ENCODE results near the gene HYAL3. TPM values are rescaled to one million over a fixed set of nuclear protein-coding genes. Genes with fewer than 3 reads are reported as not detected.

HYAL3 gene
- total RNA-seq, 1 donor from 2014 or later = 6.9 TPM

- H3K9me3 ChIP-seq (ENCODE audit: insufficient read depth, low read depth, low read length) = no peaks in the 10 kb centered on the region
- no peak overlapping the region for H2AFZ ChIP-seq (ENCODE audit: low read depth, low read length)
- peaks cover 58% of the 10 kb centered on the region for H4K20me1 ChIP-seq (ENCODE audit: insufficient read depth, low read length)
- Mint-ChIP-seq H3K36me3 (ENCODE audit: low read depth, unreplicated experiment) (peaks cover 21% of the 10 kb centered on the region), H3K4me3 (ENCODE audit: unreplicated experiment) (no peak overlapping the region), H3K27me3 (ENCODE audit: low read depth, unreplicated experiment) (no peaks in the 10 kb centered on the region), H3K27ac (ENCODE audit: unreplicated experiment) (no peak overlapping the region), H3K9me3 (ENCODE audit: unreplicated experiment) (no peaks in the 10 kb centered on the region), H3K4me1 (ENCODE audit: low read depth, unreplicated experiment) (peaks cover 23% of the 10 kb centered on the region)
- H3K9ac ChIP-seq (ENCODE audit: low read length) = no peak overlapping the region
- no peak overlapping the region for H3K4me3 ChIP-seq (ENCODE audit: insufficient read depth, low read depth, low read length)
- H3K4me1 ChIP-seq (ENCODE audit: insufficient read depth, low read length) = peaks cover 29% of the 10 kb centered on the region
- peaks cover 8% of the 10 kb centered on the region for H3K36me3 ChIP-seq (ENCODE audit: insufficient read depth, low read length)
- TF ChIP-seq EZH2 (IDR thresholded peaks at IDR 0.05; ENCODE audit: insufficient read depth, low read length) = no peak
- TF ChIP-seq CTCF (IDR thresholded peaks at IDR 0.05; ENCODE audit: insufficient read depth, low read depth, low read length) = no peak
- H3K79me2 ChIP-seq (ENCODE audit: insufficient read depth, low read length) = peaks cover 40% of the 10 kb centered on the region
- no peaks in the 10 kb centered on the region for H3K27me3 ChIP-seq (ENCODE audit: insufficient read depth, low read length)
- no peak overlapping the region for H3K27ac ChIP-seq (ENCODE audit: low read depth, low read length)
- FAIRE-seq (no peak), DNase-seq (ENCODE audit: low read depth) (no peak)
- H3K4me2 ChIP-seq (ENCODE audit: low read length) = peak overlapping the region; percentile 93
Measured at GRCh38 chr3:50318615-50319014, 19.4 kb upstream of the HYAL3 start.

GRCh38 chr3:50318163-50318562, 19.0 kb upstream of the HYAL3 start:
- Histone ChIP-seq H3K79me2 (ENCODE audit: insufficient read depth, low read length) (peaks cover 40% of the 10 kb centered on the region), H2AFZ (ENCODE audit: low read depth, low read length) (no peak overlapping the region), H4K20me1 (ENCODE audit: insufficient read depth, low read length) (peaks cover 58% of the 10 kb centered on the region), H3K27ac (ENCODE audit: low read depth, low read length) (no peak overlapping the region), H3K4me2 (ENCODE audit: low read length) (peak overlapping the region; percentile 93), H3K9me3 (ENCODE audit: insufficient read depth, low read depth, low read length) (no peaks in the 10 kb centered on the region), H3K4me3 (ENCODE audit: insufficient read depth, low read depth, low read length) (no peak overlapping the region), H3K9ac (ENCODE audit: low read length) (no peak overlapping the region), H3K27me3 (ENCODE audit: insufficient read depth, low read length) (no peaks in the 10 kb centered on the region), H3K4me1 (ENCODE audit: insufficient read depth, low read length) (peaks cover 29% of the 10 kb centered on the region), H3K36me3 (ENCODE audit: insufficient read depth, low read length) (peaks cover 8% of the 10 kb centered on the region)
- FAIRE-seq = no peak
- Mint-ChIP-seq H3K27me3 (ENCODE audit: low read depth, unreplicated experiment) (no peaks in the 10 kb centered on the region), H3K4me3 (ENCODE audit: unreplicated experiment) (no peak overlapping the region), H3K9me3 (ENCODE audit: unreplicated experiment) (no peaks in the 10 kb centered on the region), H3K36me3 (ENCODE audit: low read depth, unreplicated experiment) (peaks cover 22% of the 10 kb centered on the region), H3K27ac (ENCODE audit: unreplicated experiment) (no peak overlapping the region), H3K4me1 (ENCODE audit: low read depth, unreplicated experiment) (peaks cover 22% of the 10 kb centered on the region)
- no peak for TF ChIP-seq EZH2 (IDR thresholded peaks at IDR 0.05; ENCODE audit: insufficient read depth, low read length)
- no peak for TF ChIP-seq CTCF (IDR thresholded peaks at IDR 0.05; ENCODE audit: insufficient read depth, low read depth, low read length)
- DNase-seq (ENCODE audit: low read depth) = no peak

- Histone ChIP-seq H3K27ac (ENCODE audit: low read depth, low read length) (no peak overlapping the region), H3K4me1 (ENCODE audit: insufficient read depth, low read length) (peaks cover 29% of the 10 kb centered on the region), H3K4me2 (ENCODE audit: low read length) (peak overlapping the region; percentile 55), H3K27me3 (ENCODE audit: insufficient read depth, low read length) (no peaks in the 10 kb centered on the region), H2AFZ (ENCODE audit: low read depth, low read length) (no peak overlapping the region), H3K4me3 (ENCODE audit: insufficient read depth, low read depth, low read length) (no peak overlapping the region), H3K9ac (ENCODE audit: low read length) (peak overlapping the region; percentile 29), H3K36me3 (ENCODE audit: insufficient read depth, low read length) (peaks cover 8% of the 10 kb centered on the region), H4K20me1 (ENCODE audit: insufficient read depth, low read length) (peaks cover 58% of the 10 kb centered on the region), H3K9me3 (ENCODE audit: insufficient read depth, low read depth, low read length) (no peaks in the 10 kb centered on the region), H3K79me2 (ENCODE audit: insufficient read depth, low read length) (peaks cover 40% of the 10 kb centered on the region)
- no peak overlapping the region for H3K4me3 Mint-ChIP-seq (ENCODE audit: unreplicated experiment)
- no peaks in the 10 kb centered on the region for H3K27me3 Mint-ChIP-seq (ENCODE audit: low read depth, unreplicated experiment)
- DNase-seq (ENCODE audit: low read depth) (no peak), FAIRE-seq (no peak)
- peaks cover 16% of the 10 kb centered on the region for H3K4me1 Mint-ChIP-seq (ENCODE audit: low read depth, unreplicated experiment)
- no peak for TF ChIP-seq CTCF (IDR thresholded peaks at IDR 0.05; ENCODE audit: insufficient read depth, low read depth, low read length)
- no peak for TF ChIP-seq EZH2 (IDR thresholded peaks at IDR 0.05; ENCODE audit: insufficient read depth, low read length)
- no peaks in the 10 kb centered on the region for H3K9me3 Mint-ChIP-seq (ENCODE audit: unreplicated experiment)
- H3K27ac Mint-ChIP-seq (ENCODE audit: unreplicated experiment) = peak overlapping the region; percentile 53
- peaks cover 22% of the 10 kb centered on the region for H3K36me3 Mint-ChIP-seq (ENCODE audit: low read depth, unreplicated experiment)
Measured at GRCh38 chr3:50317300-50317699, 18.1 kb upstream of the HYAL3 start.

Data from astrocyte (in vitro differentiated cells and primary cell).